AG04450 (cell line): ENCODE results near the gene GPX3. TPM values are rescaled to one million over a fixed set of nuclear protein-coding genes. Genes with fewer than 3 reads are reported as not detected.

Source experiments
- CTCF ChIA-PET: fragments of 300-600, 350-600 bp; formaldehyde crosslinking; extraction: SDS; loops from one replicate; lab custom pipeline; 2022; ENCODE audit warnings: antibody characterized with exemption, inconsistent platforms; lab: Charles Lee
- POLR2A ChIA-PET: fragments of 350-600 bp; formaldehyde crosslinking; extraction: SDS; loops from one replicate; lab custom pipeline; 2021; ENCODE audit warnings: antibody characterized with exemption, inconsistent platforms; lab: Yijun Ruan, JAX
- DNase-seq: peaks from one replicate; pipeline ENCODE4 v3.0.0-alpha.2; 2011; ENCODE audit warnings: low read depth, low spot score
- H3K27ac ChIP-seq: one replicate; pipeline ENCODE4 v1.5.1; 2012; ENCODE audit warnings: low read depth, low read length, control low read depth
- H3K27me3 ChIP-seq: one replicate; pipeline ENCODE4 v1.6.0; 2012; ENCODE audit warnings: low read length; ENCODE audit not compliant: control insufficient read depth, insufficient read depth
- H3K4me3 ChIP-seq: 2 replicates; pipeline ENCODE4 v1.5.1; 2011; ENCODE audit warnings: mild to moderate bottlenecking, low read depth, low read length, control low read depth
- H3K9me3 ChIP-seq: 2 replicates; pipeline ENCODE4 v1.5.1; 2012; ENCODE audit warnings: low read length; ENCODE audit not compliant: control insufficient read depth, insufficient read depth
- CTCF ChIP-seq: IDR thresholded peaks from 2 replicates; pipeline ENCODE4 v1.5.1; 2011; ENCODE audit warnings: low read depth, low read length, control low read depth, inconsistent platforms
- polyA plus RNA-seq: library from polyadenylated mRNA; depleted of rRNA; stranded (reverse); fragments of >200 nt; gene quantifications from 2 replicates; pipeline ENCODE4 v1.2.3, GENCODE V29; 2011

Gene GPX3
- polyA plus RNA-seq, 1 experiment = 3.7 TPM

- peaks cover 6% of the 10 kb centered on the region; the same call in 1 of the 2 replicates for H3K9me3 ChIP-seq
- H3K4me3 ChIP-seq = no peak overlapping the region
- POLR2A ChIA-PET = no interaction called here
- no peak for TF ChIP-seq CTCF
- H3K27ac ChIP-seq = no peak overlapping the region
- CTCF ChIA-PET = interaction anchor here (1.0 to 1.5 kb wide), 3 partner anchors 11 to 31 kb away, joined by 3 to 11 read pairs (median 4); no protein-coding TSS in a partner anchor
- peaks cover 12% of the 10 kb centered on the region for H3K27me3 ChIP-seq
- no peak for DNase-seq
Measured at GRCh38 chr5:151016700-151017099, 3.7 kb upstream of the GPX3 start.

- TF ChIP-seq CTCF = no peak
- Histone ChIP-seq H3K4me3 (no peak overlapping the region), H3K9me3 (peaks cover 6% of the 10 kb centered on the region; the same call in 1 of the 2 replicates), H3K27ac (no peak overlapping the region), H3K27me3 (peaks cover 12% of the 10 kb centered on the region)
- CTCF ChIA-PET = no interaction called here
- no peak for DNase-seq
- POLR2A ChIA-PET = no interaction called here
Measured at GRCh38 chr5:151017897-151018296, 2.5 kb upstream of the GPX3 start.

GRCh38 chr5:151018846-151019245 lies 1.5 kb upstream of the GPX3 start:
- no peak overlapping the region for H3K4me3 ChIP-seq
- H3K27ac ChIP-seq = no peak overlapping the region
- ChIA-PET POLR2A (no interaction called here), CTCF (interaction anchor here (1.1 kb wide), 1 partner anchor 17 kb away, joined by 3 read pairs; no protein-coding TSS in a partner anchor)
- TF ChIP-seq CTCF = no peak
- DNase-seq = no peak
- peaks cover 6% of the 10 kb centered on the region; the same call in 1 of the 2 replicates for H3K9me3 ChIP-seq
- peaks cover 12% of the 10 kb centered on the region for H3K27me3 ChIP-seq

GRCh38 chr5:151019331-151019730 lies 1.1 kb upstream of the GPX3 start:
- TF ChIP-seq CTCF = no peak
- Histone ChIP-seq H3K27ac (no peak overlapping the region), H3K27me3 (peaks cover 12% of the 10 kb centered on the region), H3K9me3 (peaks cover 6% of the 10 kb centered on the region; the same call in 1 of the 2 replicates), H3K4me3 (no peak overlapping the region)
- DNase-seq = no peak
- ChIA-PET POLR2A (no interaction called here), CTCF (interaction anchor here (1.1 kb wide), 1 partner anchor 17 kb away, joined by 3 read pairs; no protein-coding TSS in a partner anchor)

- POLR2A ChIA-PET = no interaction called here
- Histone ChIP-seq H3K27ac (no peak overlapping the region), H3K4me3 (no peak overlapping the region), H3K27me3 (peaks cover 10% of the 10 kb centered on the region), H3K9me3 (peaks cover 6% of the 10 kb centered on the region; the same call in 1 of the 2 replicates)
- DNase-seq = no peak
- CTCF ChIA-PET = interaction anchor here (0.8 to 2.1 kb wide), 3 partner anchors 20 to 30 kb away, joined by 4 to 8 read pairs (median 4); no protein-coding TSS in a partner anchor
- TF ChIP-seq CTCF = no peak
Measured at GRCh38 chr5:151021746-151022145, 1.4 kb downstream of the GPX3 start.
